Stromal cell of bone marrow (primary cell): Measurements from ENCODE around the gene CPXM2.

Experiments
- DNase-seq: peaks from one replicate; pipeline ENCODE4 v3.0.0-alpha.2; 2012; ENCODE audit warnings: low read depth

The CPXM2 gene

DNA sequence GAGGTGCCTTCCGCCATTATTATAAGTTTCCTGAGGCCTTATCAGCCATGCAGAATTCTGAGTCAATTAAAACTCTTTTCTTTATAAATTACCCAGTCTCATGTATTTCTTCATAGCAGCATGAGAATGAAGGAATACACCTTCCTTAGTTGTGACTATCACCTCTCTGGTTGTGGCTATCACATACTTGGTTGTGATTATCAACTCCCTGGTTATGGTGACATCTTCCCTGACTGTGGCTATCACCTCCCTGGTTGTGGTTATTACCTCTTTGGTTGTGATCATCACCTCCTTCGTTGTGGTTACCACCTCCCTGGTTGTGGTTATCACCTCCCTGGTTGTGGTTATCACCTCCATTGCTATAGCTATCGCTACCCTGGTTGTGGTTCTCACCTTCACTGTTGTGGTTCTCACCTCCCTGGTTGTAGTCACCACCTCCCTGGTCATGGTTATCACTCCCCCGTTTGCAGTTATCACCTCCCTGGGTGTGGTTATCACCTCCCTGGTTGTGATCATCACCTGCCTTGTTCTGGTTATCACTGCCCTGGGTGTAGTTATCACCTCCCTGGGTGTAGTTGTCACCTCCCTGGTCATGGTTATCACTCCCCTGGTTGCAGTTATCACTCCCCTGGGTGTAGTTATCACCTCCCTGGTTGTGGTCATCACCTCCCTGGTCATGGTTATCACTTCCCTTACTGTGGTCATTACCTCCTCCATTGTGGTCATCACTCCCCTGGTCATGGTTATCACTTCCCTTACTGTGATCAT lies 119.5 kb downstream of the CPXM2 start:
- no peak for DNase-seq

DNA sequence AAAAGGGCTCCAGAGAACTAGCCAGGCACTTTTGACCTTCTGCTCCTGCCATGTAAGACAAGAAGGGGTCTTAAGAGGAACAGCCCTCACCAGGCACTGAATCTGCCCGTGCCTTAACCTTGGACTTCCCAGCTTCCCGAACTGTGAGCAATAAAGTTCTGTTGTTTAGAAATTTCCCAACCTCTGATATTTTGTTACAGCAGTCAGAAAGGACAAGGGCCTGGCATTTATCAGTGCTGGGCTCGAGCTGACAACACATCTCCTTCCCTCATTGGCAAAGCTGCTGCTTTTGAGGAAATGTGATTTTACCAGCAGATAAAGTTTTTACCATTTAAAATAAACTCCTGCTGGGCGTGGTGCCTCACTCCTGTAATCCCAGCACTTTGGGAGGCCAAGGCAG lies 122.0 kb downstream of the CPXM2 start:
- no peak for DNase-seq

DNA sequence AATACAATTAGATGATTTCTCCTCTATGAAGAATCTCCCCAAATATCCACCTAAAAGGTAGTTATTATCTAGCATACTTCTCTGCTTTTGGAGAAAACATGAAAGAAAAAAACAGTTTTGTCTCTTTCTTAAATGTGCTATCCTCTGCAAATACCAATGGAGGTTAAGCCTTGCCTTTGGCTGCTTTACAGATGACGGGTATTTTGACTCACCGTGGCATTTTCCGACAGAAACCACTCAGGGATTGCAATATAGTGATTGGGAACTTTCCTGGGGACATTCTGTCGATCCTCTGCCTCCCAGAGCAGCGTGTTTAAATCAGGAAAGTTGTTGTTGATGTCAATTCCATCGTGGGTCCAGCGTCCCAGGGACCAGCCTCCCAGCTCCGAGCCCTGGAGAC lies 124.8 kb downstream of the CPXM2 start:
- peak; percentile 25 for DNase-seq

DNA sequence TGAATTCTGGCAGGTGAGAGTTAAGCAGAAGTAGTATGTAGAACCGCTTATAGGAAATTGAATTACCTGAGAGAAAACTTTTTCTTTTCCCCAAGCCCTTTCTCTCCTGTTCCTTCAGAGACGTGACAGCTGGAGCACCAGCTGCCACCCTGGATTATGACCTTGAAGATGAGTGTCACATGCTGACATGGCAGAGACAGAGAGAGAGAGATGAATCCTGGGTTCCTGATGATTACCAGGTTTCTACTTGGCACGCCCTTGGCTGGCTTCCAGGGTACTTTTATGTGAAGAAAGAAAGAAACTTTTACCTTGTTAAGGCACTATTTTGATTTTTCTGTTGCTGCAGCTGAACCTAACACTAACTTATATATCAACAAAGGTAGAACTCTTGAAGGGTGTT lies 125.6 kb downstream of the CPXM2 start:
- no peak for DNase-seq

DNA sequence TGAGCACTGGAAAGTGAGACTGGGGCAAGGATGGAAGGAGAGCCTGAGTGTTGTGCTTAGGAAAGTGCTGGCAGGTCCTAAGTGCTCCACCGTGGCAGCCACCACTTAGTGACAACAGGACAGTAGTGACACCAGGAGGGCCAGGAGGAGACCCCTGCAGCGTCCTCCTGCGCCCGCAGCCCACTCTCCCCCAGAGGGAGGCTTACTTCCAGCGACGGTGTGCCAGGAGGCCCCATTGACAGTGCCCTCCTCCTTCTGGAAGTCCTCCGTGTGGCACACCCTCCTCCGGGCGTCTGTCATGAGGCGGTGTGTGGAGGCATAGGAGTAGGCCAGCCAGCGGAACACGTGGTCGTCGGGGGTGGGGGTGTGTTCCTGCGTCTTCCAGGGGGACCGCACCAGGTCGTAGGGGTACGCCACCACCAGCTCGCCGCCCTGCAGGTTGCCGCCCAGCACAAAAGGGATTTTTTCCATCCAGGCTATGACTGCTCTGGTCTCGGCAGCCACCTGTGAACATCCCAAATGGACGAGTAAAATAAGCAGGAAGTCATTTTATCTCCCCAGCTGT lies 129.9 kb downstream of the CPXM2 start:
- no peak for DNase-seq

DNA sequence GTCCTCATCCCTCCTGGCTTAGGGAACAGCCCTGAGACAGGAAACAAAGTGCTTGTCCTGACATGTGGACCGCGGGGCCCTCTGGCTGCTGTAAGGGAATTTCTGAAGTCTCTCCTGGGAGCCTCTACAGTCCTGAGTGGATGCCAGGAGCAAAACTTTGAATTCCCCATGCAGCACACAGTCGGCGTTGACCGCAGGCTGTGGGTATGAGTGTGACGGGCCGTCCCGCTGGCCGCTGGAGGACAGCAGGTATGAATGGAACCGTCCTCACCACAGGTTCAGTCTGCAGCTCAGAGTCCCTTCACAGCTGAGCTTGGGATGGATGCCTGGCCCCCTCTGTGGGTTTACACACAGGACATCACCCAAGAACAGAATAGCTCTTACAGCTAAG lies 130.6 kb downstream of the CPXM2 start:
- no peak for DNase-seq

DNA sequence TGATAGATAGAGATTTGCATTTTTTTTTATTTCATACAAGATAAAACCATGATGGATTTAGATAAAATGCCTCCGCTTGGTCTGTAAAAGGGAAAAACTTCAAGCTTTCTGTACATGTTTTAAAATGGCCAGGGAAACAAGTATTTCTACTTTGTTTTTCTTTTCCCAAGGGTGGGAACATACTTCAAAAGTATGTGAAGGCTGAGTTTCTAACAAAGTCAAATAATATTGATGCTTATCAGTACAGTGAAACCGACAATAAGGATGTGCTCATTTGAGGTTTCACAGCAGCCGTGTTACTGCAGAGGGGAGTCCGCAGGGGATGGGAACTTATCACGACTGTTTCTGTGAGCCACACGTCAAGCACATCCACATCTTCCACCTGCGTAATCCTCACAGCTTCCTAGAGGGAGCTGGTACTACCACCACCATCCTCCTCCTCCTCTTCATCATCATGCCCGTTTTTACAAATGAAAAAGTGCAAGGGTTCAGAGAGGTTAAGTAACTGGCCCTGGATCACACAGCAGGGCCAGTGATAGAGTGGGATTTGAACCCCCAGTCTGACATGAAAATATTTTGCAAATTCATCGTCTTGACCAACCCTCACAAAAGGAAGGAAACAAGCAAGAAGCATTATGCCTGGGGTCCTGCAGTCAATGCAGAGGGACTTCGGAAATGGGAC lies 131.1 kb downstream of the CPXM2 start:
- no peak for DNase-seq

DNA sequence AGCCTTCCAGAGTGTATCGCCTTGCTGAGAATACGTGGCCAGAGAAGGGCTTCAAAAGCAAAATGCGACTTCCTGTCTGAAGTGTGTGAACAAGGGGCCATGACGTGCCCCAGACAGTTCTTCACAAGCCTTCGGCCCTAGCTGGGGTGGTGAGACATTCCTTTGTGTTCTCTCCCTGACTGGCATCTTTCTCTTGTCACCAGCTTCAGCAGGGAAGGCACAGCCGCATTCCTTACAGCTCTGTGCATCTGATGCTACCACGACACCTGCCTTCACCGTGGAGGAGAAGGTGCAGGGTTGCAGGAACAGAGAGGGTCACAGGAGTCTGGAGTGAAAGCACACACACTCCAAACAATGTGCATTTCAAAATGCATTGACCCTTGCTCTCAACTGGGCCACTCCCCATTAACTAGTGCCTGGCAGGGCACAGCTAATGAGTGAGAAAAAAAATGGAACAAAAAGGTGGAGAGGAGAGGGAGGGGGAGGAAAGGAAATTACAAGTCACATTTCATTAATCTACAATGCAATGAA lies 132.0 kb downstream of the CPXM2 start:
- DNase-seq: no peak

DNA sequence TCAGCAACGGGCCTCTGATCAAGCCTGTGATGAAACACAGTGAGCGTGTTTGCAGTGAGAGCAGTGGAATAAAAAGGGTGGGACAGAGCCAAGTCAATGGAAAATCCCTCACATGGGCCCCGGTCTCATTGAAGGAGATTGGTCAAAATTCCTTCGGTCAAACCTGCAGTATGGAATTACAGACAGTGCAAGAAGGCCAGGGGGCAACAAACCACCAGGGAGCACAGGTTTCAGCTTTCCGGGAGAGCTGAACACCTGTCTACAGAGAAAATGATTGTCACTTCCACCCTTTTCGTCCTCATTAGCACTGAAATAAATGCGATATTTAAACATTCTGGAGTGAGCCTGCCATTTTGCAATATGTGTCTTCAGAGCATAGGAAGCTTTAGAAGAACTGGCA lies 132.6 kb downstream of the CPXM2 start:
- no peak for DNase-seq

DNA sequence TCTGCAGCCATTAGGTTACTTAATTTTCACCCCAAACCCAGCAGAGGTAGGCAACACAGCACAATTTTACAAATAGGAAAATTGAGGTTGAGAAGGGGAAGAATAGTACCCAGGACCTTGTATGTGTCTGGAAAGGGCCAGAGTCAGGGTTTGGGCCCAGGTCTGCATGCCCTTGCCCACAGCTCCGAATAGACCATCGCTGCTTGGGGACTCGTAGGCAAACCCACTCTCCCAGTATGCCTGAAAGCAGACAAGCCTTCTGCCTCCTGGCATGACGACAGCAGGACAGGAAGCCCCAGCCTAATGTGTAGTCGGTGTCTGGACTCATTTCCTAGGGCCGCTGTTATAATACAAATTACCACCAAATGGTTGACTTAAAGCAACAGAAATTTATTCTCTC lies 133.8 kb downstream of the CPXM2 start:
- no peak for DNase-seq

DNA sequence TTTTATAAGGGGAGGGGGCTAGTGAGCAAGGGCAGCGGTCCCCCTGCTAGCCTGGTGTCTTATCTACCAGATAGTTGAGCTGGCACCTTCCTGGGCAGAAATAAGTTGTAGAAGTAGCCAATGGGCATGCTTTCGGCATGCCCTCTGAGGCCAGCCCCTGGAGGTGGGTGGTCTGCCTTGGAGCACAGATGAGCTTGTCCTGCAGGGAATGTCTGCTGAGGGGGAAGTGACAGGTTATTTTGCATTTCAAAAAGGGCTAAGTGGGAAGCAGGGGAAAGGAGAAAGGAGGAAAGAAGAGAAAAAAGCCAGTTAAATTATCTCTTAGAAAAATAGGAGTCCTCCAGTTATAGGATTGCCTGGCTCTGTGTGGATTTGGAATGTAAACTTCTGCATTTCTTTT lies 136.5 kb downstream of the CPXM2 start:
- no peak for DNase-seq

DNA sequence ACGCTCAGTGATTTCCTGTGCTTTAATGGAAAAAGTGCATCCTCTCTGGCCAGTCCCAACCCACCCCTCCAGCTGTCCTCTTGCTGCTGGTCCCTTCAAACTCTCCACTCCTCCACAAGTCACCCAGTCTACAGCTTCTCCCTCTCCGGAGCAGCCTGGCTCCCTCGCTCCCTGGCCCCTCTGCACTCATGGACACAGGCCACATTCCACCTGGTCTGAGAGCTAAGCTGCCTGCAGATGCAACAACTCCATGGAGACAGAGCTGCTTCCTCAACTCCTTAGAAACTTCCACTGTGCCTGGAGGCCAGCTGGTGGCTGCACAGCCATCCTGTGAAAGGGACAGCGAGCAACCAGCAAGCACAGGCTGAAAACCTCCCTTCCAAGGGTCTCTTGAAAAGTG lies 137.5 kb downstream of the CPXM2 start:
- DNase-seq: no peak

DNA sequence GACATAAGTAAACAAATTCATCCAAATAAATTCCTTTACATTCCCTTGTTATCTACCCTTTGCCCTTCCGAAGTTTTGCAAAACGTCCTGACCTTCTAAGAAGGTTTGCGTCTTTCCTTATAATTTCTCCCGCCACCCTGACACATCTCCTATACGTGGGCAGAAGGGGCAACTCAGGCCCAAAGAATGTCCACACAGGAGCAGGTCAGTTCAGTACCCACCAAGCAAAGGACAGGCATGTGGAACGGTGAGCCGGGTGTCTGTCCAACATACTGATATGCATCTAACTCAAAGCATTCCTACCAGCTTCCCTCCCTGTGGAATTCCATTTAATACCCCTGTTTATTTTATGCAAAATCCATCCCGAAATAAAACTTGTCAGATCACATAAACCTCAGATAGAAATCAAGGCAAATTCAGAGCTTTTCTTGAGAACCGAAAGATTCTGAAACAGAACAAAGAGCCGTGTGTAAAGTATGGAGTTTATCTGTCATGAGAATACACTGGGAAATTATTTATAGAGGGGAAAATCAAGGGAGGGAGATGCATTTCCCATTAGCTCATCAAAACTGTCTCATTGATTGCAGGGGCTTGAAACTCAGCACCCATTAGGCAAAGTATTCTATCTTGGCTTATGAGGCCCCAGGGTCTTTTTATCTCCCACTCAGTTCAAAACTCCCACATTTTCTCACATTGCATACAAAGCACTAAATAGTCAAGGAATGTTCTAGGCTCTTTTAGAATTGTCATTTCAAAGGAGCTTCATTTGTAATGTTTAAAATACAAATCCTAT lies 140.1 kb downstream of the CPXM2 start:
- no peak for DNase-seq

DNA sequence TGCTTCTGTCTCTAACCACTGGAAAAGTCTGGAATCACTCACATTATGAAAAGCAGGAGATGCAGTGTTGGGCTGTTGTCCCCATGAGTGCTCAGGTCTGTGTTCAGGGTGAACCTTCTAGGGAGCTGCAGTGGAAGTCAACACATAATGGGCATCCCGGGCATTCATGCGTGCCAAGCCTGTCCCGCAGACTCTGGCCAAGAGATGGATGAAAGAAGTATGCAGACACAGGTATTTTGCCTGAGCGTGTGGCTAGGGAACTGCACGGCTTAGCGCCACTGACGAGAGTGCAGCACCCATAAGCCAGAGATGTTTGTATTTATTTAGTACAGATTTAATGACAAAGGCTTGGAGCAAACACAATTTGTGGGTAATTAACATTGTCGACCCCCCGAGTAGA lies 140.7 kb downstream of the CPXM2 start:
- DNase-seq: no peak

DNA sequence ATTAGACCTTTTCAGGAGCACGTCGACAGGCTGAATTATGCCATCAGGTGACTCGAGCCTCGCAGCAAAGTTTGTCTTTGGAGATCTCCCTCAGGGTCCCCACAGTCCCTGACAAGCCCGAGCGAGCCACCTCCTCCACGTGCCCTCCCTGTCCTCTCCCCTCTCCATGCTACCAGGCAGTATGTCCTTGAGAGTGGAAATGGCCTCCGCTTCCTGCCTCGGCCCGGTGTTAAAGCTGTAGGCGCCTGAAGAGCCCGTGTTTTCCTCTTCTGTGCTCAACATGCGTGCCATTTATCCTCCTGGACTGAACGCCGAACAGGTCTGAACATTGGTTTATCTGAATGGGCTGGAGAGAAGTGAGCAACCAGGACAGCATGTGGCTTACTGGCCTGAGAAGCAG lies 142.9 kb downstream of the CPXM2 start:
- no peak for DNase-seq

DNA sequence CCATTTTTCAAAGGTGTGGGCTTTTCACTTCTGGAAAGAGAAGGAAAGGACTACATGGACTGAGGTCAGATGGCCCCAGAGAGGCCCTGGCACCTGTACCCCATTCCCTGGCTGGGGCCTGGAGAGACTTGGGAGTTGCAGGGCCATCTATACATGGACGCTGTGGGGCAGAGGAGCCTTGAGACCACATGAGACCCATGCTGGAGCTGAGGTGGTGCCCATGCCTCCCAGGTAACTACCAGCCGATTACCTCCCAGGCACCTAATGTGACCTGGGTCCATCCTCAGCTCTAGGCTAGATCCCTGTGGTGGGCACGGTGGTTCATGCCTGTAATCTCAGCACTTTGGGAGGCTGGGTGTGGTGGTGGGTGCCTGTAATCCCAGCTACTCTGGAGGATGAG lies 144.2 kb downstream of the CPXM2 start:
- DNase-seq: no peak

DNA sequence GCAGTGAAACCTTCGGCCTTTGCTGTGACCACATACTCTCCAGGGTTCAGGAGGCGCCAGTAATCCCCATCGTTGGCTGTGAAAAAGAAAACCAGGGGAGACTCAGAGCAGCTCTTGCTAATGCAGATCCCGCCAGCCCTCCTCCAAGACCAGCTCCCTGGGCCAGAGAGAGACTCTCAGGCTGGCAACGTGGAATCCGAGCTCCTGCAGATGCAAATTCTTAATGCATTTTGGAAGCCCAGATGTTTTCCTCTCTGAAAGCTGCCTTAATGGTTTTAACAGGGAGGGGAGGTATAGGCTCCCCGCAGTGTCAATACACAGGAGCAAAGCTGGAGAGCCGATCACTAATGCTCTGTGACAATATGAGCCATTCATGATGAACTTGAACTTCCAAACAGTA lies 144.7 kb downstream of the CPXM2 start:
- DNase-seq: no peak

DNA sequence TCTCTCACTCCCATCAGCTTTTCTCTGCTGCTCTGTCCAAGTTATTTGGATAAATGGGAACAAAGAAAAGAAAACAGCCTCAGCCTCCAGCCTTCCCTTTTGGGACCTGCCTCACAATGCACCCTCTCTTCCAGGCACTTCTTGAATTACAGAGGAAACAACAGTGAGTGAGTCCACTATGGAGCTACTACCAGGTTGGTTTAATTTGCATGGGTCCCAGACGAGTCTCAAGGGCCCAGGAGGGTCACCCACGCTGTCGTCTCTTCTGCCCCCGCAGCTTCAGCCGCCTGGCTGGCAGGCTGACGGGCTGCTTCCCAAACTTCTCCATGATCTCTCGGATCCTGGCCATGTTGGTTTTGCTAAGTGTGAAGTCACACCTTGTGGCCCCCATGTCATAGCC lies 145.1 kb downstream of the CPXM2 start:
- no peak for DNase-seq

DNA sequence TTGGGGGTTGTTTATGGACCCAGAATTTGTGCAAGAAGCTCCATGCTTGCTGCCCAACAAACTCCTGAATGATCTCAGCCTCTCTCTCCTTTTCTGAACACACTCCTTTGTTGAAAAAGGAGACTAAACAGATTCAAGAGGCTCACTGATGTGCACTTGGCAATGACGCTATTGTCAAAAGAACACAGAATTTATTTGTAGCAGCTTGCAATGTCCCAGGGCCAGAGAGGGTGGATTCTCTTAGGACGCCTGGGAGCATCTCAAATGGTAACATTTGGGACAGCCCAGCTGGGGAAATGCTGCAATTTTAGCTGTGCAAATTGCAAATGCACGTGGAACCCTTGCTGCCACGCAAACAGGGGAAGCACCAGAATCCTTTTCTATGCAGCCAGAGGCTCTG lies 145.5 kb downstream of the CPXM2 start:
- no peak for DNase-seq

DNA sequence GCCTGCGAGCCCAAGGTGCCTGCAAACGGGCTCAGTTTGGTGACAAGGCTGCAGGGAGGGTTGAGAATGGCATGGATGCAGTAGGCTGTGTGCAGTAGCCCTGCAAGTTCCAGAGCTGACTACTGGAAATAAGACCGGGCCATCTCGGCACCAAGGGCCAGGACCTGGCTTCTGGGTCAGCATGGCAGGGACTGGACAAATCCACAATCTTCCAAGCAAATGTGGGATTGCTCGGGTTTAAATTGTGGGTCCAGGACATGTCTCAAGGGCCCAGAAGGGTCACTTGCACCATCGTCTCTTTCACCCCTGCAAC lies 147.4 kb downstream of the CPXM2 start:
- no peak for DNase-seq

DNA sequence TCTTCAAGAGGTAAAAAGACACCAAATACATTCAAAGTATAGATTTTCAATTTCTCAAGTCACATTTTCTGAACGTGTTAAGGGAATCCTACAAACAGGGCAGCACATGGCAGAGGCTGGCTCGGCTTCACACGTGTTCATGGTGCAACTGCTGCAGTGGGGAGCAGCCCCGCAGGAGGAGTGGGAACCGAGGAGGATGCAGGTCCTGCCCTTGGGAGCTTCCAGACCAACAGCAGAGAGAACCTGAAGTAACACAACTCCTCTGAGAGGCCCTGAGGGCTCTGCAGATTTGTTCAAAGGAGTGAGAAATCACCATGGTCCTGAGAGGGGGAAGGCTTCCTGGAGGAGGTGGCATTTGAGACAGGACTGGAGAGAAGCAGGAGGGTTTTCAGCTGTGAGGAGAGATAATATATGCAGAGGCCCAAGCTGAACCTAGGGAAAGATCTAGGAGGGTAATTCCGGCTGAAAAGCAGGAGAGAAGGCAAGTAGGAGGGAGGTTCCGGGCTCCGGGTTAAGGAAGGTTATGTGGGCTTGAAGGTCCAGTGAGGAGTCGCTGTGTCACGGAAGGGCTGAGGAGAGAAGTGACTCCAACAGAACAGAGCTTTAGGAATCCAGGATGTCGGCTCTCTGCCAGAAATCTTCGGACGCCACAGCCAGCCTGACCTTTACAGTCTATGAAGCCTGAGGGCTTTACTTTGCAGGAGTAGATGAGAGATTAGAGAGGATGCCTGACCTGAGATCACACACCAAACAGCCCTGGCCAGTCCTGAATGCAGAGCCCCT lies 148.0 kb downstream of the CPXM2 start:
- DNase-seq: no peak
